ENCODE data around the gene GCSH.

GRCh38 chr16:81035975-81036750 lies 60.0 kb downstream of the GCSH start:
- TF ChIP-seq CTCF (IDR thresholded peaks at IDR 0.05; ENCODE audit: low read depth, low read length, missing input control) (peak; percentile 7), RAD21 (IDR thresholded peaks at IDR 0.05) (no peak), ATF3 (IDR thresholded peaks at IDR 0.05) (no peak), HNF4G (IDR thresholded peaks at IDR 0.05) (no peak), TAF1 (conservative IDR thresholded peaks at IDR 0.05) (no peak), REST (IDR thresholded peaks at IDR 0.05) (no peak), GABPA (IDR thresholded peaks at IDR 0.05 in 1 of 2, conservative IDR thresholded peaks at IDR 0.05 in 1 of 2) (no peak)
- TF ChIP-seq, protein P1, sequence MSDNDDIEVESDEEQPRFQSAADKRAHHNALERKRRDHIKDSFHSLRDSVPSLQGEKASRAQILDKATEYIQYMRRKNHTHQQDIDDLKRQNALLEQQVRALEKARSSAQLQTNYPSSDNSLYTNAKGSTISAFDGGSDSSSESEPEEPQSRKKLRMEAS (IDR thresholded peaks at IDR 0.05): no peak
